ENCODE data around the gene SNAPC2.
"Not testable (repeated sequence)": the region's sequence is repeated elsewhere in the genome, so short reads cannot be mapped to it uniquely, and the experiment has no call there.

The SNAPC2 gene

DNA sequence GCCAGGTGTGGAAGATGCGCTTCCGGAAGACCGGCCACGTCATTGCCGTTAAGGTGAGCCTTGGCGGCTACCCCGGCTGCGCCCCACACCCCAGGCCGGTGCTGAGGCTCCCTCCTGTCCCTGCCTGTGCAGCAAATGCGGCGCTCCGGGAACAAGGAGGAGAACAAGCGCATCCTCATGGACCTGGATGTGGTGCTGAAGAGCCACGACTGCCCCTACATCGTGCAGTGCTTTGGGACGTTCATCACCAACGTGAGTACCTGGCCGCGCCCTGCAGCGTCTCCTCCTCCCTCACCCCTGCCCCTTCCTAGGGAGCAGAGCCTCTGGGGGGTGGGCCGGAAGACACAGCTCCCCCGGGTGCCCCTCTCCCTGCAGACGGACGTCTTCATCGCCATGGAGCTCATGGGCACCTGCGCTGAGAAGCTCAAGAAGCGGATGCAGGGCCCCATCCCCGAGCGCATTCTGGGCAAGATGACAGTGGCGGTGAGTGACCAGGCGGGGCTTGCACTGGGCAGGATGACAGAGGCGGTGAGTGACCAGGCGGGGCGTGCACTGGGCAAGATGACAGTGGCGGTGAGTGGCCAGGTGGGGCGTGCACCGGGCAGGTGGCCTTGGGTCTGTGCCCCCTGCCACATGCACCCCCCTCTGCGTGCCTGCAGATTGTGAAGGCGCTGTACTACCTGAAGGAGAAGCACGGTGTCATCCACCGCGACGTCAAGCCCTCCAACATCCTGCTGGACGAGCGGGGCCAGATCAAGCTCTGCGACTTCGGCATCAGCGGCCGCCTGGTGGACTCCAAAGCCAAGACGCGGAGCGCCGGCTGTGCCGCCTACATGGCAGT is 9.6 kb upstream of the SNAPC2 start:
- no peak for DNase-seq

DNA sequence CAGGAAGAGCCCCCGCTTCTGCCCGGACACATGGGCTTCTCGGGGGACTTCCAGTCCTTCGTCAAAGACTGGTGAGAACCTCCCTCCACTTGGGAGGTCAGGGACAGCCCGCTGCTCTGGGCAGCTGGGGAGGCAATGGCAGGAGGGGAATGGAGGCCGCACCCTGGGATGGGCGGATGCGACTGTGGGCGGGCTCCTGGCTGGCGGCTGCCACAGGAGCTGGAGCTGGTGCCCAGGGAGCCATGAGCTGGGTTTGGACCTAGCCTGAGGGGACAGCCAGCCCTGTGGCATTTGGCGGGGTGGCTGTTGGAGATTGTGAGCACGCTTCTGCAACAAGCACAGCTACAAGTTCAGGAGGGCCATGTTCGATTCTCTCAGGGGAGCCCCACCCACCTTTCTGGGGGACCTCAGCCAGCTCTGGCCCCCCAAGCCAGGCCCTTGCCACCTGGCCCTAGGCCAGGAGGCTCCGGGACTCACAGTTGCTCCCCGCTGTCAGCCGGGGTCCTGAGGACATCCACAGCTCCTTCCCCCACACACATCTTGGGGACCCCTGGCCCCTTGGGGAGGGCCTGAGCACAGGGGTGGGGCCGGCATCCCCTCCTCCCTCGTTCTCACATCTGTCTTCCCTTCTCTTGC is 8.5 kb upstream of the SNAPC2 start:
- no peak for DNase-seq

DNA sequence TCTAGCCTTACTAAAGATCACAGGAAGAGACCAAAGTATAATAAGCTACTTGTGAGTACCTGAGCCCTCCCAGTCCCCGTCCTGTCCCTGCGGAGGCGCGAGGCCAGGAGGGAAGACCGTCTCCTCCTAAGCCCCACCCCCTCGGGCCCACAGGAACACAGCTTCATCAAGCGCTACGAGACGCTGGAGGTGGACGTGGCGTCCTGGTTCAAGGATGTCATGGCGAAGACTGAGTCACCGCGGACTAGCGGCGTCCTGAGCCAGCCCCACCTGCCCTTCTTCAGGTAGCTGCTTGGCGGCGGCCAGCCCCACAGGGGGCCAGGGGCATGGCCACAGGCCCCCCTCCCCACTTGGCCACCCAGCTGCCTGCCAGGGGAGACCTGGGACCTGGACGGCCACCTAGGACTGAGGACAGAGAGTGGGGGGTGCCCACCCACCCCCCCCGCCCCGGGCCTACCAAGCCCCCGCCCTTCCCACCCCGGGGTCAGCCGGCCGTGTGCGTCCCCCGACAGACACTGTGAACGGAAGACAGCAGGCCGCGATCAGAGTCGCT is 7.9 kb upstream of the SNAPC2 start:
- no peak for DNase-seq

DNA sequence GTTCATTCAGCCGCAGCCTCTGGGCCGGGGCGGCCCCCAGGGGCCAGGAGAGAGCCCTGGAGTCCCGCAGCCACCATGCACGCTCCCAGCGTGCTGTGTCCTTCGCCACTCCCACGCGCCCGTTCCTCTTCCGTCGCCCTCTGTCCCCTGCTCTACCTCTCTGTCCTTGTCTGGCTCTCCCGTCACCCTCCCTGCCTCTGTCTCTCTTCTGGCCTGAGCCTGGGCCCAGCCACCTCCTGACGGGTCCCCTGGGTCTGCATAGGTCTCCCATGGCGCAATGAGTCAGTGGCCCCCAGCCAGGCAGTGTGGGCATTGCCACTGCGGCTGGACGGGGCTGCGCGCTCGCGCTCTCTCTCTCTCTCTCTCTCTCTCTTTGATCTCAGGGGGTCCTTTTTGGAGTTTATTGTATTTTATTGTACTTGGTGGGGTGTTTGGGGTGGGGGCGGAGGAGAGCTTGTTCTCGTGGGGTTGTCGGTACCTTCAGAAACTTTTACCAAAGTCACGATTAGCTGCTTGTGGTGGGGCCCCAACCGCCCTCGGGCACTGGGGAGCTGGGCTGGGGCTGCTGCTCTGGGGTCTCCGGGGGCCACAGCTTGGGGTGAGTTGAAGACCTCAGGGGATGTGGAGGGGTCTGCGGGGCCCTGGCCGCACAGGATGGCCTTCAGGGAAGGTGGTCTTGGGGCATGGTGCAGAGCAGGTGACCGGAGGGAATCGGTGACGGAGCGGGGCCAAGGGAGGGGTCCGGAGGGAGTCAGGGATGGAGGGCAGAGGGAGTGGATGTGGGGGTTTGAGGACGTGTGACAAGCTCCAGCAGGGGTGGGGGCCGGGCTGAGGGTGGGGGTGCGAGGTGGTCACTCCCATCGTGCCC is 7.2 kb upstream of the SNAPC2 start:
- no peak for DNase-seq

DNA sequence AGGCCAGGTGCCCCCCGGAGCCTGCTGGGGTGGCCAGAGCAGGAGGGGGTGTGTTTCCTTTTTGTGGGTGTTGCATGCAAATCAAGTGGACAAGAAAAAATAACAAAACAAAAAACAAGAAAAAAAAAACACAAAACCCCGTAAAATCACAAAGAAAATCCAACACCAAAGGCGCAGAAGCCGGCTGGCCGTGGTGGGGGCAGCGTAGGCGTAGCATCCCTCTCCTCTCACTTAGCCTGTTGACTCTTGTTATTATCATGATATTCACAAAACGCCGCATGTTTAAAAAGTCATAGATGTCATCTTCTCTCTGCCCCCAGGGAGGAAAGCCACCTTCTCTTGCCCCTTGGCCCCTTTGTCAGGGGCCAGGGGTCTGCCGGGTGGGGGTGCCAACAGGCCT is 6.5 kb upstream of the SNAPC2 start:
- no peak for DNase-seq

DNA sequence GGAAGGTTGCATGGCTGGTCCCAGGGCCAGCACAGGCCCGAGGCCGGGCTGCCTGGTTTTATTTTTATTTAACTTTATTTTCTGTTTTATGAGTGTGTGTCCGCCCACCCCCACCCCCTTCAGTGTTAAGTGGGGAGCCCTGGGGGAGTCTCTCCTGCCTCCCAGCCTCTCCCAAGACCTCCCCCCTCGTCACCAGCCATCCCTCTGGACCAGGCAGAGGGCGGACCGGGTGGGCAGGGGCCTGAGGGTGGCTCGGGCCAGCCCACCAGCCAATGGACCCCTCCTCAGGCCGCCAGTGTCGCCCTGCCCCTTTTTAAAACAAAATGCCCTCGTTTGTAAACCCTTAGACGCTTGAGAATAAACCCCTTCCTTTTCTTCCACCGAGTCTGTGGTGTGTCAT is 6.0 kb upstream of the SNAPC2 start:
- DNase-seq: no peak

DNA sequence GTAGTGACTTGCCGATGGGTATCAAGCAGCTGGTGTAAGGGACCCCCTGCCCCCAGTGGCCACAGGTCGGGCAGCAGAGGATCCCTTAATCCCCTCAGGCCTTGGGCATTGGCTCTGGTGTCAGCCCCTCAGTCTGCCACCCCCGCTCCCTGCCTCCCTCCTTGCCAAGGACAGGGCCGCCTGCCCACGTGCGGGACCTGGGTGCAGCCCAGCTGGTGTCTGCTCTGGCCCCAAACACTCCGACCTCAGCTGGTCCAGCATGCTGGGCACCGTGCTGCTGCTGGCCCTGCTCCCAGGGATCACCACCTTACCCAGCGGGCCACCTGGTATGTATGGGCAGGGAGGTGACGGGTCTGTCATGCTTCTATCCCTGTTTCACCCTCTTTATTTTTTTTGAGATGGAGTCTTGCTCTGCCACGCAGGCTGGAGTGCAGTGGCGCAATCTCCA is 5.5 kb upstream of the SNAPC2 start, which contains the start of gene TGFBR3L:
Gene TGFBR3L (plus strand): TSS at position 233 of the 448 bp plus-strand sequence.
- no peak for DNase-seq

DNA sequence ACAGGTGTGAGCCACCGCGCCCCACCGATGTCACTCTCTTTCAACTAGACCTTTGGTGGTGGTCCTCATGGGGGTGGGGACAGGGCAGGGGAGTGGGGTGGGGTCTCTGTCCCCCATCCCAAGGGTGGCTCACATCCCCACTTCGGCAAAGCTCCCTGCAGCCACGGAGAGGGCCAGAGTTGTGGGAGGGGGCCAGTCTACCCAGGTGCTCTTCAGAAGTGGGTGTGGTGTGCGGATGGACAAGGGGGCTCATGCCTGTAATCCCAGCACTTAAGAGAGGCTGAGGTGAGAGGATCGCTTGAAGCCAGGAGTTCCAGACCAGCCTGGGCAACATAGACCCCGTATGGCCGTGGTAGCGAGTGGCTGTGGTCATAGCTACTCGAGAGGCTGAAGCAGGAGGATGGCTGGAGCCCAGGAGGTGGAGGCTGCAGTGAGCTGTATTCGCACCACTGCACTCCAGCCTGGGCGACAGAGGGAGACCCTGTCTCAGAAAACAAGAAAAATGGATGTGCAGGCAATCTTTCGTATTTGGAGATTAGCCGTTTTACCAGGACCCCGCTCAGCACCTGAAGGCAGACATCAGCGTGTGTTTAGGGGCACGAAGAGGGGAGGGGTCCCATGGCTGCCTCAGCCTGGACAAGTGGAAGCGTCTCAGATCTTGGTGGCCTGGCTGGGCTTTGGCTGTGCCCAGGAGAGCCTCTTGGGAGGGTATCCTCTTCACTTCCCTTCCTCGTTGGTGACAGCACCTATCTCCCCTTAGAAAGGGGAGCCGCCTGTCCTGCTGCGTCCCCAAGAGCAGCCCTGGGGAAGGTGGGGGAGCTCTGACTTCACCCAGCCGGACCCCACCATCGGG is 4.7 kb upstream of the SNAPC2 start:
- no peak for DNase-seq

DNA sequence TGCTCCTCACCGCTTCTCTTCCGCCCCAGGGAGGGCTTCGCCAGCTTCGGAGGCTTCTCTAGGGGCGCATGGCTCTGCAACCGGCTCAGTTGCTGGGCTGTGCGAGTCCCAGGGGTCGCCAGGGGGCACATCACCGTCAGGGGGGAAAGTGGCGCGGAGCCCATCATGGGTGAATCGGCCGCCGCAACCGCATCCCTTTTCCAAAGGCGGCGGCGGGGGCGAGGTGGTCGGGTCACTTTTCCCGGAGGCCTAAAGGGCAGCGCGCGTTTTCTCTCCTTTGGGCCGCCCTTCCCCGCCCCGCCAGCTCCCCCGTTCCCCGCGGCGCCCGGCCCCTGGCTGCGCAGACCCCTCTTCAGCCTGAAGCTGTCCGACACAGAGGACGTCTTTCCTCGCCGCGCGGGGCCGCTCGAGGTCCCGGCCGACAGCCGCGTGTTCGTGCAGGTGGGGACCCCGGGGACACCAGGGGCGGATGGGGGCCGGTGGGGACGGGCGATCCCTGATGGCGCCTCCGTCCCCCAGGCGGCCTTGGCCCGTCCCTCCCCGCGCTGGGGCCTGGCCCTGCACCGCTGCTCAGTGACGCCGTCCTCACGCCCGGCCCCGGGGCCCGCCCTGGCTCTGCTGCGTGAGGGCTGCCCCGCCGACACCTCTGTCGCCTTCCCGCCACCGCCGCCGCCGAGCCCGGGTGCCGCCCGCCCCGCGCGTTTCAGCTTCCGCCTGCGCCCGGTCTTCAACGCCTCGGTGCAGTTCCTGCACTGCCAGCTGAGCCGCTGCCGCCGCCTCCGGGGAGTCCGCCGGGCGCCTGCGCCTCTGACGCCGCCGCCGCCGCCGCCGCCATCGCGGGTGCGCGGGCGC is 3.8 kb upstream of the SNAPC2 start:
- no peak for DNase-seq

DNA sequence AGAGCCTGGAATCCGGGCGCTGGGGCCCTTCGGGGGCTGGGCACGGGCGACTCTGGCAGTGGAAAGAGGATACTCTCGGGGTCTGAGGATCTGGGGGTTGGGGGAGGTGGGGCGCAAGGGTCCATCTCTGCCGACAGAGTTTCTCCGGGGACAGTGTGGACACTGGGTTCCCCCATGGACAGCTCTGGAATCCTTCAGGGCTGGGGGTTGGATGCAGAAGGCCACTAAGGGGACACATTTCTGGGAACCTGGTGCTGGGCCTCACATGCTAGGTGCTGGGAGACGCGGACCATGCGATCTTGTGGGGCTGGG is 3.2 kb upstream of the SNAPC2 start:
- DNase-seq: no peak

DNA sequence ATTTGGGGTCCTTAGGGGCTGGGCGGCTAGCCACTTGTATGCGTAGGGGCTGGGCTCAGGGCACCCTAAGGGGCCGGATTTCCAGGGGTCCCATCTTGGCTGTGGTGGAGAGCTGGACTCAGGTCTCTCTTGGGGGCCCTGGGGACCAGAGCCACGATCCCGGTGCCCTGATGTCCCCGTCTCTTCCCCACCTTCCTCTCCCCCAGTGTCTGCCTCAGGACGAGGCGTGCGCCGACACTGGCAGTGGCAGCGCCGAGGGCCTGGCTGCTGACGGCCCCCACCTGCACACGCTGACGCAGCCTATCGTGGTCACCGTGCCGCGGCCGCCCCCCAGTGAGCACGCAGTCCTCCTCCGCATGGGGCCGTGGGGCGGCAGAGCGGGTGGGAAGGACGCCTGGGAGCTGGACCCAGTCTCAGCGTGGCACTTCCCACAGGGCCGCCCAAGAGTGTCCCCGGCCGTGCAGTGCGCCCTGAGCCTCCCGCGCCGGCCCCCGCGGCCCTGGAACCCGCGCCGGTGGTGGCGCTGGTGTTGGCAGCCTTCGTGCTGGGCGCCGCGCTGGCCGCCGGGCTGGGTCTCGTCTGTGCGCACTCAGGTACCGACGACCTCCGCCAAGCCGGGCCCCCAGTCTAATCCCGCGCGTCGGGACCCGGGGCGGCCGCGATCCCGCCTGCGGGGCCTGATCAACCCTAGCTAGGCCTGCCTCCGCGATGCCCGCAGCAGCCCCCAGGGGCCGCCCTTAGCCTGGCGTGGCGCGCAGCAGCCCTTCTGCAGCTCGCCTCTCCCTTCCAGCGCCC is 2.7 kb upstream of the SNAPC2 start:
- peak; percentile 12 for DNase-seq

DNA sequence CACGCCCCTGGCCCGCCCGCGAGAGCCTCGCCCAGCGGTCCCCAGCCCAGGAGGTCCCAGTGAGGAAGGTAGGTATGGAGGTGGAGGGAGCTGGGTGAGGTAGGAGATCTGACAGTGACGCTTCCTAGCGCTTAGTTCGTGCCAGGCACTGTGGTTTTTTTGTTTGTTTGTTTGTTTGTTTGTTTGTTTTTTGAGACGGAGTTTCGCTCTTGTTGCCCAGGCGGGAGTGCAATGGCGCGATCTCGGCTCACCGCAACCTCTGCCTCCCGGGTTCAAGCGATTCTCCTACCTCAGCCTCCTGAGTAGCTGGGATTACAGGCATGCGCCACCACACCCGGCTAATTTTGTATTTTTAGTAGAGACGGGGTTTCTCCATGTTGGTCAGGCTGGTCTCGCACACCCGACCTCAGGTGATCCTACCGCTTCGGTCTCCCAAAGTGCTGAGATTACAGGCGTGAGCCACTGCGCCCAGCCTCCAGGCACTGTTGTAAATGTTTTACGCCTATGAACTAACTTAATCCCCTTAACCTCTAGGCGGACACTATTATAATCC is 2.0 kb upstream of the SNAPC2 start:
- DNase-seq: not testable (repeated sequence)

DNA sequence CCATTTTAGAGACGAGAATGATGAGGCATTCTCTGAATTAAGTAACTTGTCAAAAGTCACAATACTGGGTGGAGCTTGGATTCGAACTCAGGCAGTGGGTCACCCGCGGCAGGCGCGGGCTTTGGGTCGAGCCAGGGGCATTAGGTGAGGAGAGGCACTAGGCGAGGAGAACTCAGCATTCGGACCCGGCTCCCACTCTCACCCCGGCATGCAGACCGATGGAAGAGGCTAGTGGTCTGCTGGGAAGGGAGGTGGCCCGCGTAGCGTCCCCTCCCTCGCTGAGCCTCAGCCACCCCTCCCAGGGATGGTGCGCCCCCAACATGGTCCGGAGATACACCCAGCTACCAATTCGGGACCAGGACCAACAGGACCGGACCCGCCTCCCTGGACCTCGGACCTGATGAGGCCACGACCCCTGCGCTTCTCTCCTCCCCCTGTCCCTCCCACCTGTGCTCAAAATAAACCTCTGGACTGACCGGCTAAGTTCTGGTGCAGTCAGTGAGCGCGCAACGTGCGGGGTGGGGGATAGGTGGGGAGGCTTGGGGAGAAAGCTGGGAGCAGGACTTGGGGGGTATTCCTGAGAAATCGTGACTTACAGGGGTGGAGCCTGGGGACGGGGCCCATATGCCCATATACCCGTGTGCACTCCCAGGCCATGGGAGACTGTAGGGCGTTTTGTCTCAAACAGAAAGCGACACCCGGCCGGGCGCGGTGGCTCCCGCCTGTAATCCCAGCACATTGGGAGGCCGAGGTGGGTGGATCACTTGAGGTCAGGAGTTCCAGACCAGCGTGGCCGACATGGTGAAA is 1.3 kb upstream of the SNAPC2 start:
- no peak for DNase-seq

DNA sequence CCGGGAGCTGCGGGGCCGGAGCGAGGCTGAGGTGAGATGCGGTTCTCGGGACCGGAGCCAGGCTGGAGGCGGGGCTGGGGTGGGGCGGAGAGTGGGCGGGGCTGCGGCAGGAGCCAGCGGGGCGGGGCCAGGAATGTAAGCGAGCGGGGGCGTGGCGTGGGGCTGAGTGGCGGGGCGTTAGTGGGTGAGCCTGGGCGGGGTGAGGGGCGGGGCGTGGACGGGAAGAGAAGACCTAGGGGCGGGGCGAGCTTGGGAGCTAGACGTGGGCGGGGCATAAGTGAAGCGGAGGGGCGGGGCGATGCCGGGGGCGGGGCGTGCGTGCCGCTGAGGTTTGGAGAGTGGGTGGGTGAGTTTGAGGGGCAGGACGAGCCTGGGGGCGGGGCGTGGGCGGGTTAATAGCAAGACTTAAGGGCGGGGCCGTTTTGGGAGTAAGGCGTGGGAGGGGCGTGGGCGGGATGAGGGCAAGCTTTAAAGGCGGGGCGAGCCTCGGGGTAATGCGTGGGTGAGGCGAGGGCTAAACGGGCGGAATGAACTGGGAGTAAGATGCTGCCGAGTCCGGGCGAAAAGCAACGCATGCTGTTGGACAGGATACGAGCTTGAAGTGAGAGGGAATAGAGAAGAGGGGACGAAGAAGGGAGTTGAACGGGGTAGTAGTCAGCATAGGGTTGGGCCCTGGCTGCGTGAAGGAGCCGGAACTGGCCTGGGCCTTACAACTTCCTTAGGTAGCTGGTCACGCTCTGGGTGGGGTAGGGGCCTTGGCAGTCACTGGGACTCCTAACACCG is 572 bp downstream of the SNAPC2 start:
- peak; percentile 95 for DNase-seq

DNA sequence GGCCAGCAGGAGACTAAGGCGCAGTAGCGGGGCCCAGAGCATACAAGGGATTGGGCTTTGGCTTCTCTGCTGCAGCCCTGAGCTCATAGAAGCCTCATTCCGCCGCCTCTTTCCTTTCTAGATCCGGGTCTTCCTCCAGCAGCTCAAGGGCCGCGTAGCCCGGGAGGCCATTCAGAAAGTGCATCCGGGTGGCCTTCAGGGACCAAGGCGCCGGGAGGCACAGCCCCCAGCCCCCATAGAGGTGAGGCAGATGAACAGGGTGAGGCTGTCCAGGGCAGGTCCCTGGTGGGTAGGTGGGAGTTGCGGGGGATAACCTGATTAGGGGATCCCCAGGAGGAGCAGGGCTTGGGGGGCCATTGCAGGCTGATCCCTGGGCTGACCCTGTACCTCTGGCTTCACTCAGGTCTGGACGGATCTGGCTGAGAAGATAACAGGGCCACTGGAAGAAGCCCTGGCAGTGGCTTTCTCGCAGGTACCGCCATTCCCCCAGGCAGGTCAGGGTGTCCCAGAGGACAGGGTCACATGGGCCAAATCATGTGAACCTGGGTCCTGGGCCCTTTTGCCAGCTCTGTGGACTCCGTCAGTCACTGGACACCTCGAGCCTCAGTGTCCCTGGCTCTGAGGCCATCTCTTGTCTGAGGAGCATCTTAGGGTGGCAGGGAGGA is 1.3 kb downstream of the SNAPC2 start:
- no peak for DNase-seq

DNA sequence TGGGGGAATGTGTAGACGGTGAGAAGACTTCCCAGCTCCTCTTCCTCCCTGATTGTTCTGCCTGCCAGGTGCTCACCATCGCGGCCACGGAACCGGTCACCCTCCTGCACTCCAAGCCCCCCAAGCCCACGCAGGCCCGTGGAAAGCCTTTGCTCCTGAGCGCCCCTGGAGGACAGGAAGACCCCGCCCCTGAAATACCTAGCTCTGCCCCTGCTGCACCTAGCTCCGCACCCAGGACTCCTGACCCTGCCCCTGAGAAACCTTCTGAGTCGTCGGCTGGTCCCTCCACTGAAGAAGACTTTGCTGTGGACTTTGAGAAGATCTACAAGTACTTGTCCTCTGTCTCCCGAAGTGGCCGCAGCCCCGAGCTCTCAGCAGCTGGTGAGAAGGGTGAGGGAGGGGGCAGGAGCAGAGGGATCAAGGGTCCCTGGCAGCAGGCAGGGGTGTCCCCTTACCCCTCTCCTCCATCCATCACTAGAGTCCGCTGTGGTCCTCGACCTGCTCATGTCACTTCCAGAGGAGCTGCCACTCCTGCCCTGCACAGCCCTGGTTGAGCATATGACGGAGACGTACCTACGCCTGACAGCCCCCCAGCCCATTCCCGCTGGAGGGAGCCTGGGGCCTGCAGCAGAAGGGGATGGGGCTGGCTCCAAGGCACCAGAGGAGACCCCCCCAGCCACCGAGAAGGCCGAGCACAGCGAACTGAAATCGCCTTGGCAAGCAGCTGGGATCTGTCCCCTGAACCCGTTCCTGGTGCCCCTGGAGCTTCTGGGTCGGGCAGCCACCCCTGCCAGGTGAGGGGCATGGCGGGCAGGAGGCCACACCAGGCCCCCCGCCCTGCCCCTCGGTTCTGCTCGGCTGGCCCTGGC is 2.1 kb downstream of the SNAPC2 start:
- no peak for DNase-seq

DNA sequence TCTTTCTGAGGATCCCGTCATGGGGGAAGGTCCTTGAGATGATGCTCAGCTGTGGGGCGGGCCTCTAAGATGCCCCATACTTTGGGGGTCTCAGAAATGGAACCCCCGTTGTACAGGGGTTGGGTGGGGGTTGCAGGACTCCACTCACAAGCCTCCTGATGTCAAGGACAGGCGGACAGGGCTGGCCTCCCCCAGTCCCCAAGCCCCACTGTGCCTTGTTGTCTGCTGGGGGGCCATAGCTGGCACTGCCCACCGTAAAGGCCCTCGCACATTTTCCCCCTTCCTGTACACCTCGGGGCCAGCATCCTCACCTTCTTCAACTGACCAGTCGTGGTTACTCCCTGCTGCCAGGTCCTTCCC is 2.7 kb downstream of the SNAPC2 start:
- no peak for DNase-seq
